ENCODE results near the gene CACNB2.
A peak's percentile ranks its signal among the peaks of the same experiment; 100 is the strongest.
"Not testable (repeated sequence)": the region's sequence is repeated elsewhere in the genome, so short reads cannot be mapped to it uniquely, and the experiment has no call there.

Gene CACNB2

DNA sequence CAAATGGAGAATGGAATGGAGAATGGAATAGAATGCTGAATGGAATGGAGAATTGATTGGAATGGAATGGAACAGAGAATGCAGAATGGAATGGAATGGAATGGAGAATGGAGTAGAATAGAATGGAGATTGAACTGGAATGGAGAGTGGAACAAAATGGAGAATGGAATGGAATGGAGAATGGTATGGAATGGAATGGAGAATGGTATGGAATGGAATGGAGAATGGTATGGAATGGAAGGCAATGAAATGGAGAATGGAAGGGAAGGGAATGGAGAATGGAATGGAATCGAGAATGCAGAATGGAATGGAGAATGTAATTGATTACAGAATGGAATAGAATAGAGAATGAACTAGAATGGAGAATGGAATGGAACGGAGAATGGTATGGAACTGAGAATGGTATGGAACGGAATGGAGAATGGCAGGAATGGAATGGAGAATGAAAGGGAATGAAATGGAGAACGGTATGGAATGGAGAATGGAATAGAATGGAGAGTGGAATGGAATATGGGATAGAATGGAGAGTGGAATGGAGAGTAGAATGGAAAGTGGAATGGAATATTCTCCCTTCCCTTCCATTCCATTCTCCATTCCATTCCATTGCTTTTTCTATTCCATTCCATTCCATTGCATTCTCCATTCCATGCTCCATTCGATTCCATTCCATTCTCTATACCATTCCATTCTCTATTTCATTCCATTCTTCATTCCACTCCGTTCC lies 422.9 kb downstream of the CACNB2 start:
- TF ChIP-seq JUND (IDR thresholded peaks at IDR 0.05; ENCODE audit: low read depth): no peak
- DNase-seq (ENCODE audit: low read depth in 1 of 2, low spot score in 1 of 2): no peak
- in situ Hi-C loops (cut with HindIII; ENCODE audit: low pct_unique_long_range_greater_than_20kb, low sequenced_read_pairs): no loop called here

- no peak for DNase-seq (ENCODE audit: low read depth in 1 of 2, low spot score in 1 of 2)
- in situ Hi-C loops (cut with HindIII; ENCODE audit: low pct_unique_long_range_greater_than_20kb, low sequenced_read_pairs): no loop called here
- TF ChIP-seq JUND (IDR thresholded peaks at IDR 0.05; ENCODE audit: low read depth): no peak
Observed at GRCh38 chr10:18565006-18565405, 424.8 kb downstream of the CACNB2 start.

GRCh38 chr10:18566177-18566576 lies 426.0 kb downstream of the CACNB2 start:
- DNase-seq (ENCODE audit: low read depth in 1 of 2, low spot score in 1 of 2): peak in 1 of 2 experiments; percentile 9
- in situ Hi-C loops (cut with HindIII; ENCODE audit: low pct_unique_long_range_greater_than_20kb, low sequenced_read_pairs): no loop called here
- no peak for TF ChIP-seq JUND (IDR thresholded peaks at IDR 0.05; ENCODE audit: low read depth)

DNA sequence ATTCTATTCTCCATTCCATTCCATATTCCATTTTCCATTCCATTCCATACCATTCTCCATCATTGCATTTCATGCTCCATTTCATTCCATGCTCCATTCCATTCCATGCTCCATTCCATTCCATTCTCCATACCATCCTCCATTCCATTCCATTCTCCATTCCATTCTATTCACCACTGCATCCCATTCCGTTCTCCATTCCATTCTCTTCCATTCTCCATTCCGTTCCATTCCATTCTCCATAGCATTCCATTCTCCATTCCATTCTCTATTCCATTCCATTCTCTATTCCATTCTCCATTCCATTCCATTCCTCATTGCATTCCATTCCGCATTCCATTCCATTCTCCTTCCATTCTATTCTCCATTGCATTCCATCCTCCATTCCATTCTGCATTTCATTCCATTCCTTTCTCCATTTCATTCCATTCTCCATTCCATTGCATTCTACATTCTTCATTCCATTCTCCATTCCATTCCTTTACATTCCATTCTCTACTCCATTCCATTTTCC lies 427.2 kb downstream of the CACNB2 start:
- no peak for TF ChIP-seq JUND (IDR thresholded peaks at IDR 0.05; ENCODE audit: low read depth)
- DNase-seq (ENCODE audit: low read depth in 1 of 2, low spot score in 1 of 2): no peak
- in situ Hi-C loops (cut with HindIII; ENCODE audit: low pct_unique_long_range_greater_than_20kb, low sequenced_read_pairs): no loop called here

DNA sequence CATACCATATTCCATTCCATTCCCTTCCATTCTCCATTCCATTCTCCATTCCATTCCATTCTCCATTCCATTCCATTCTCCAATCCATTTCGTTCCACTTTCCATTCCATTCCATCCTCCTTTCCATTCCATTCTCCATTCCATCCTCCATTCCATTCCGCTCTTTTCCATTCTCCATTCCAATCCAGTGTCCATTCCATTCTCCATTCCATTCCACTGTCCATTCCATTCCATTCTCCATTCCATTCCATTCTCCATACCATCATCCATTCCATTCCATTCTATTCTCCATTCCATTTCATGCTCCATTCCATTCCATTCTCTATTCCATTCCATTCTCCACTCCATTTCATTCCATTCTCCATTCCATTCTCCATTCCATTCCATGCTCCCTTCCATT lies 430.2 kb downstream of the CACNB2 start:
- DNase-seq (ENCODE audit: low read depth in 1 of 2, low spot score in 1 of 2); in situ Hi-C loops (cut with HindIII; ENCODE audit: low pct_unique_long_range_greater_than_20kb, low sequenced_read_pairs): not testable (repeated sequence)

DNA sequence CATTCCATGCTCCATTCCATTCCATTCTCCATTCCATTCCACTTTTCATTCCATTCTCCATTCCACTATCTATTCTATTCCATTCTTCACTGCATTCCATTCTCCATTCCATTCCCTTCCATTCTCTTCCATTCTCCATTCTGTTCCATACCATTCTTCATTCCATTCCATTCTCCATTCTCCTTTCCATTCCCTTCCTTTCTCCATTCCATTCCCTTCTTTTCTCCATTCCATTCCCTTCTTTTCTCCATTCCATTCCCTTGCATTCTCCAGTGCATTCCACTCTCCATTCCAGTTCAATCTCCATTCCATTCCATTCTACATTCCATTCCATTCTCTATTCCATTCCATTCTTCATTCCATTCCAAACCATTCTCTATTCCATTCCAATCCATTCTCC lies 430.9 kb downstream of the CACNB2 start:
- in situ Hi-C loops (cut with HindIII; ENCODE audit: low pct_unique_long_range_greater_than_20kb, low sequenced_read_pairs): no loop called here
- no peak for DNase-seq (ENCODE audit: low read depth in 1 of 2, low spot score in 1 of 2)
- no peak for TF ChIP-seq JUND (IDR thresholded peaks at IDR 0.05; ENCODE audit: low read depth)

DNA sequence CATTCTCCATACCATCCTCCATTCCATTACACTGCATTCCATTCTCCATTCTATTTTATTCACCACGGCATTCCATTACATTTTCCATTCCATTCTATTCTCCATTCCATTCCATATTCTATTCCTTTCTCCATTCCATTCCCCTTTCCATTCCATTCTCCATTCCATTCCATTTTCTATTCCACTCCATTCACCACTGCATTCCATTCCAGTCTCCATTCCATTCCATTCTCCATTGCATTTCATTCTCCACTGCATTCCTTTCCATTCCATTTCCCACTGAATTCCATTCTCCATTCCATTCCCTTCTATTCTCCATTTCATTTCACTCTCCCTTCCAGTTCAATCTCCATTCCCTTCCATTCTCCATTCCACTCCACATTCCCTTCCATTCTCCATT lies 431.6 kb downstream of the CACNB2 start:
- in situ Hi-C loops (cut with HindIII; ENCODE audit: low pct_unique_long_range_greater_than_20kb, low sequenced_read_pairs): no loop called here
- no peak for TF ChIP-seq JUND (IDR thresholded peaks at IDR 0.05; ENCODE audit: low read depth)
- DNase-seq (ENCODE audit: low read depth in 1 of 2, low spot score in 1 of 2): no peak

DNA sequence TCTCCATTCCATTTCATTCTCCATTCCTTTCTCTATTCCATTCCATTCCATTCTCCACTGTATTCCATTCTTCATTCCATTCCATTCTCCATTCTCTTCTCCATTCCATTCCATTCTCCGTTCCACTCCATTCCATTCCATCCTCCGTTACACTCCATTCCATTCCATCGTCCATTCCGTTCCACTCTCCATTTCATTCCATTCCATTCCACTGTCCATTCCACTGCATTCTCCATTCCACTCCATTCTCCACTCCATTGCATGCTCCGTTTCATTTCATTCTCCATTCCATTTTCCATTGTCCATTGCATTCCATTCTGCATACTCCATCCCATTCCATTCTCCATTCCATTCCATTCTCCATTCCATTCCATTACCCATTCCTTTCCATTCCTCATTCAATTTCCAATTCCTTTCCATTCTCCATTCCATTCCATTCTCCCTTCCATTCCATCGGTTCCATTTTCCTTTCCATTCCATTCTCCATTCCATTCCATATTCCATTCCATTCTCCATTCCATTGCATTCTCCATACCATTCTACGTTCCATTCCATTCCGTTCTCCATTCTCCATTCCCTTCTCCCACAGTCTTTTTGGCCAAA lies 432.8 kb downstream of the CACNB2 start:
- in situ Hi-C loops (cut with HindIII; ENCODE audit: low pct_unique_long_range_greater_than_20kb, low sequenced_read_pairs): no loop called here
- no peak for TF ChIP-seq JUND (IDR thresholded peaks at IDR 0.05; ENCODE audit: low read depth)
- DNase-seq (ENCODE audit: low read depth in 1 of 2, low spot score in 1 of 2): no peak

DNA sequence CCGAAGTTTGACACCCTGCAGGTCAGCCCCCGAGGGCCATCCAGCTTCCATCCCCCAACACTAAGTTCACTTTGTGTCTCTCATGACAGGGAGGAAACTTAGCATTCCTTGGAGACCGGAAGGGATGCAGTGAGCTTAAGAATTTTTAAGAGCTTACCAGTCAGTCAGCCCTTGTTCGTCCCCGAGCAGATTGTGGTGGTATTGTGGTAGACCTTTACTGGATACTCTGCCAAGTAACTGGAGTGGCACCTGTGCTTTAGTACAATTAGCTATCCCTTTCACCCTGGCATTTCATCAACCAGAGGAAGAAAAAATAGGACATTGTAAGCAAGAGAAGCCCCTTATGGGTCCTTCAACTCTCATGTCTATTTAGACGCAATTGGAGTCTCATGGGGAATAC lies 436.4 kb downstream of the CACNB2 start:
- no peak for DNase-seq (ENCODE audit: low read depth in 1 of 2, low spot score in 1 of 2)
- in situ Hi-C loops (cut with HindIII; ENCODE audit: low pct_unique_long_range_greater_than_20kb, low sequenced_read_pairs): no loop called here
- no peak for TF ChIP-seq JUND (IDR thresholded peaks at IDR 0.05; ENCODE audit: low read depth)

DNA sequence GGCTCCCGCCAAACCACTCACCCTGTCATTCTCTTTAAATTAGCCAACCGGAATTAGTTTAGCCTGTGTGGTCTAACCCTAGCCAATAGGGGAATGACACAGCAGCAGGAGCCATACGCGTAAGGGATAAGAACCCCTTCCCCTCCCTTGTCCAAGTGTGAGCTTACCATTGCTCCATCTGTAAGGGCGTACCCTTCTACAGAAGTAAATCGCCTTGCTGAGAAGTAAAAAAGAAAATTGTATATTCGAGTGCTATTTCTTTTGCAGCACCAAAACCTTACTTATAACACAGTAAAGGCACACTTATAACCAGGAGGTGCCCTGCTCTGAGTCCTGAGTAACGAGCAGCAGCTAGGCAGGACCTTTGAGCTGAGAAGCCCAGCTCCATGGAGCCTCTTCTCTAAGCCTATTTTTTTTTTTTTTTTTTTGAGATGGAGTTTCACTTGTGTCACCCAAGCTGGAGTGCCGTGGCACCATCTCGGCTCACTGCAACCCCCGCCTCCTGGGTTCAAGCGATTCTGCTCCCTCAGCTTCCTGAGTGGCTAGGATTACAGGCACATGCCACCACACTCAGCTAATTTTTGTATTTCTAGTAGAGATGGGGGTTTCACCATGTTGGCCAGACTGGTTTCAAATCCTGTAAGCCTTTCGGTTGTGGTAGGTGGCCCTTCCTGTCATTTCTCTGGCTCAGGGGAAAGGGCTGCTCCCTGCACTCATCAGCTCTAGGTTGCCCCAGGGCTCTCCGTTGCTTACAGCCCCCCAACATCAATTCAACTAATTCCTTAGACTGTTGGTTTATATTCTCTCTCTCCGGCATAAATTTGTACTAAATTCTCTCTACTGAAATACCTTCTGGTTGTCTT lies 437.8 kb downstream of the CACNB2 start:
- in situ Hi-C loops (cut with HindIII; ENCODE audit: low pct_unique_long_range_greater_than_20kb, low sequenced_read_pairs): no loop called here
- DNase-seq (ENCODE audit: low read depth in 1 of 2, low spot score in 1 of 2): no peak
- no peak for TF ChIP-seq JUND (IDR thresholded peaks at IDR 0.05; ENCODE audit: low read depth)

GRCh38 chr10:18582803-18583202 lies 442.6 kb downstream of the CACNB2 start:
- in situ Hi-C loops (cut with HindIII; ENCODE audit: low pct_unique_long_range_greater_than_20kb, low sequenced_read_pairs): no loop called here
- no peak for DNase-seq (ENCODE audit: low read depth in 1 of 2, low spot score in 1 of 2)
- TF ChIP-seq JUND (IDR thresholded peaks at IDR 0.05; ENCODE audit: low read depth): no peak

- TF ChIP-seq JUND (IDR thresholded peaks at IDR 0.05; ENCODE audit: low read depth): no peak
- DNase-seq (ENCODE audit: low read depth in 1 of 2, low spot score in 1 of 2): no peak
- in situ Hi-C loops (cut with HindIII; ENCODE audit: low pct_unique_long_range_greater_than_20kb, low sequenced_read_pairs): no loop called here
Observed at GRCh38 chr10:18583575-18584270, 443.5 kb downstream of the CACNB2 start.

GRCh38 chr10:18586637-18587036 lies 446.4 kb downstream of the CACNB2 start:
- in situ Hi-C loops (cut with HindIII; ENCODE audit: low pct_unique_long_range_greater_than_20kb, low sequenced_read_pairs); DNase-seq (ENCODE audit: low read depth in 1 of 2, low spot score in 1 of 2): not testable (repeated sequence)

- in situ Hi-C loops (cut with HindIII; ENCODE audit: low pct_unique_long_range_greater_than_20kb, low sequenced_read_pairs); DNase-seq (ENCODE audit: low read depth in 1 of 2, low spot score in 1 of 2): not testable (repeated sequence)
Observed at GRCh38 chr10:18591141-18591540, 450.9 kb downstream of the CACNB2 start.

All from T47D (cell line).